ENCODE results near the gene TMEM115. TPM values are rescaled to one million over a fixed set of nuclear protein-coding genes. Genes with fewer than 3 reads are reported as not detected.

Gene TMEM115
- total and polyA plus RNA-seq, 2 donors (not counting 3 experiments of a cell fraction or from before 2014, with no cell fraction given): 44.7 to 65.5 TPM

GRCh38 chr3:50340448-50341329, 18.6 kb downstream of the TMEM115 start, which contains the start of gene RASSF1:
Gene RASSF1, minus strand, starts transcription at chr3:50340836. Its CDS starts 31 bp downstream, at chr3:50340805.
- intact Hi-C loops (cut with micrococcal nuclease): no loop called here
- Histone ChIP-seq H3K9me3 (replicated peaks; ENCODE audit: control insufficient read depth, insufficient read depth, low read length) (no peaks in the 10 kb centered on the region), H4K20me1 (replicated peaks; ENCODE audit: control insufficient read depth, extremely low read depth, insufficient read depth, low read length) (no peaks in the 10 kb centered on the region), H3K4me2 (ENCODE audit: insufficient read depth, low read length) (peak within 1 kb of the TSS; percentile 33), H3K9ac (replicated peaks; ENCODE audit: extremely low read depth, insufficient read depth, low read length) (no peak within 1 kb of the TSS), H2AFZ (ENCODE audit: low read depth, low read length) (peak within 1 kb of the TSS; percentile 79), H3K4me3 (replicated peaks in 1 of 3; ENCODE audit: insufficient read depth in 1 of 3, low read depth in 1 of 3, low read length in 3 of 3) (peak within 1 kb of the TSS in 2 of 3 experiments; percentile 6), H3K79me2 (ENCODE audit: control insufficient read depth, insufficient read depth, low read length) (peaks cover 14% of the 10 kb centered on the region), H3K27ac (ENCODE audit: insufficient read depth, low read depth, low read length) (no peak within 1 kb of the TSS), H3K36me3 (ENCODE audit: control insufficient read depth in 2 of 2, extremely low read depth in 1 of 2, insufficient read depth in 2 of 2, low read length in 2 of 2) (no peaks in the 10 kb centered on the region), H3K9me1 (replicated peaks; ENCODE audit: control insufficient read depth, extremely low read depth, insufficient read depth, low read length) (no peaks in the 10 kb centered on the region), H3K27me3 (ENCODE audit: control insufficient read depth in 2 of 2, insufficient read depth in 2 of 2, low read length in 2 of 2) (no peaks in the 10 kb centered on the region), H3K4me1 (ENCODE audit: control insufficient read depth, extremely low read depth, insufficient read depth, low read length) (peaks cover 25% of the 10 kb centered on the region)
- no peak for TF ChIP-seq JUN (IDR thresholded peaks at IDR 0.05; ENCODE audit: borderline replicate concordance, insufficient read depth, insufficient read length, low read depth)
- TF ChIP-seq POLR2A (IDR thresholded peaks at IDR 0.05; ENCODE audit: low read depth, low read length): peak; percentile 41
- TF ChIP-seq MAX (IDR thresholded peaks at IDR 0.05; ENCODE audit: insufficient read depth, insufficient read length): peak; percentile 12
- dilution Hi-C loops (cut with MboI; ENCODE audit: extremely low pct_ligation_motif_present, low sequenced_read_pairs): no loop called here
- FAIRE-seq (no peak), DNase-seq (ENCODE audit: low read depth, low spot score) (no peak)
- ChIA-PET POLR2A (no interaction called here), CTCF (interaction anchor here (1.0 to 2.4 kb wide), 3 partner anchors 12 to 202 kb away, joined by 3 to 6 read pairs (median 3); partner anchors contain the start of gene HYAL2)
- no TSS peak for BruUV-seq (replicated peaks)

GRCh38 chr3:50340147-50340447, 19.2 kb downstream of the TMEM115 start:
- TF ChIP-seq EZH2 (IDR thresholded peaks at IDR 0.05; ENCODE audit: borderline replicate concordance, low read depth, low read length, severe bottlenecking): no peak
- TF ChIP-seq MYC (IDR thresholded peaks at IDR 0.05; ENCODE audit: low read depth, low read length): no peak
- TF ChIP-seq POLR2A (IDR thresholded peaks at IDR 0.05; ENCODE audit: low read depth, low read length): no peak
- TF ChIP-seq JUN (IDR thresholded peaks at IDR 0.05; ENCODE audit: borderline replicate concordance, insufficient read depth, insufficient read length, low read depth): no peak
- TF ChIP-seq FOS (IDR thresholded peaks at IDR 0.05; ENCODE audit: borderline replicate concordance, insufficient read depth, low read length): no peak
- TF ChIP-seq MAX (IDR thresholded peaks at IDR 0.05; ENCODE audit: insufficient read depth, insufficient read length): no peak
- TF ChIP-seq POLR2AphosphoS5 (IDR thresholded peaks at IDR 0.05; ENCODE audit: insufficient read depth, low read depth, low read length): no peak
- no peak for TF ChIP-seq CTCF (IDR thresholded peaks at IDR 0.05; ENCODE audit: extremely low read depth in 1 of 2, insufficient read depth in 1 of 2, low read depth in 1 of 2, low read length in 2 of 2)
- no peak for TF ChIP-seq GATA2 (IDR thresholded peaks at IDR 0.05; ENCODE audit: insufficient read depth, insufficient read length, low read depth, low read length)
- Histone ChIP-seq H3K27me3 (ENCODE audit: control insufficient read depth in 2 of 2, insufficient read depth in 2 of 2, low read length in 2 of 2) (no peaks in the 10 kb centered on the region), H3K9me3 (replicated peaks; ENCODE audit: control insufficient read depth, insufficient read depth, low read length) (no peaks in the 10 kb centered on the region), H4K20me1 (replicated peaks; ENCODE audit: control insufficient read depth, extremely low read depth, insufficient read depth, low read length) (no peaks in the 10 kb centered on the region), H2AFZ (ENCODE audit: low read depth, low read length) (peak overlapping the region; percentile 79), H3K4me3 (replicated peaks in 1 of 3; ENCODE audit: insufficient read depth in 1 of 3, low read depth in 1 of 3, low read length in 3 of 3) (no peak overlapping the region), H3K27ac (ENCODE audit: insufficient read depth, low read depth, low read length) (no peak overlapping the region), H3K4me2 (ENCODE audit: insufficient read depth, low read length) (peak overlapping the region; percentile 33), H3K36me3 (ENCODE audit: control insufficient read depth in 2 of 2, extremely low read depth in 1 of 2, insufficient read depth in 2 of 2, low read length in 2 of 2) (no peaks in the 10 kb centered on the region), H3K4me1 (ENCODE audit: control insufficient read depth, extremely low read depth, insufficient read depth, low read length) (peaks cover 23% of the 10 kb centered on the region), H3K79me2 (ENCODE audit: control insufficient read depth, insufficient read depth, low read length) (peaks cover 20% of the 10 kb centered on the region), H3K9ac (replicated peaks; ENCODE audit: extremely low read depth, insufficient read depth, low read length) (no peak overlapping the region), H3K9me1 (replicated peaks; ENCODE audit: control insufficient read depth, extremely low read depth, insufficient read depth, low read length) (no peaks in the 10 kb centered on the region)
- DNase-seq (ENCODE audit: low read depth, low spot score): no peak
- dilution Hi-C loops (cut with MboI; ENCODE audit: extremely low pct_ligation_motif_present, low sequenced_read_pairs) (no loop called here), intact Hi-C loops (cut with micrococcal nuclease) (no loop called here)
- CTCF ChIA-PET: interaction anchor here (1.0 to 2.4 kb wide), 3 partner anchors 13 to 202 kb away, joined by 3 to 6 read pairs (median 3); partner anchors contain the start of gene HYAL2
- BruUV-seq (replicated peaks): no TSS peak
- POLR2A ChIA-PET: no interaction called here
- no peak for FAIRE-seq
